Endodermal cell (in vitro differentiated cells): ENCODE measurements around the gene COMMD6. TPM values are rescaled to one million over a fixed set of nuclear protein-coding genes. Genes with fewer than 3 reads are reported as not detected.

Source experiments
- DNase-seq: peaks from one replicate; pipeline ENCODE4 v3.0.0-alpha.2; 2017
- H3K27ac ChIP-seq: 2 replicates; pipeline ENCODE4 v1.5.1; 2013; ENCODE audit warnings: mild to moderate bottlenecking, low read depth, low read length, moderate library complexity
- H3K27me3 ChIP-seq: 2 replicates; pipeline ENCODE4 v1.6.1; 2013; ENCODE audit warnings: mild to moderate bottlenecking, low read length, moderate library complexity; ENCODE audit not compliant: insufficient read depth, control insufficient read depth, poor library complexity, severe bottlenecking
- H3K36me3 ChIP-seq: 2 replicates; pipeline ENCODE4 v1.7.0; 2013; ENCODE audit warnings: mild to moderate bottlenecking, low read length, moderate library complexity; ENCODE audit not compliant: control insufficient read depth, insufficient read depth
- H3K4me1 ChIP-seq: one replicate; pipeline ENCODE4 v1.7.0; 2013; ENCODE audit warnings: low read length; ENCODE audit not compliant: control insufficient read depth, insufficient read depth
- H3K4me3 ChIP-seq: 2 replicates; pipeline ENCODE4 v1.5.1; 2013; ENCODE audit warnings: mild to moderate bottlenecking, low read length, moderate library complexity
- H3K9ac ChIP-seq: 2 replicates; pipeline ENCODE4 v1.6.1; 2013; ENCODE audit warnings: mild to moderate bottlenecking, low read length, moderate library complexity; ENCODE audit not compliant: poor library complexity, severe bottlenecking; ENCODE audit errors: extremely low read depth
- H3K9me3 ChIP-seq: 2 replicates; pipeline ENCODE4 v1.6.1; 2013; ENCODE audit warnings: mild to moderate bottlenecking, low read length, moderate library complexity; ENCODE audit not compliant: control insufficient read depth
- H3K27ac Mint-ChIP-seq: 2 replicates; pipeline ENCODE4 v1.8.0; 2020; ENCODE audit warnings: mixed read lengths
- H3K27me3 Mint-ChIP-seq: 2 replicates; pipeline ENCODE4 v1.8.0; 2021; ENCODE audit warnings: mild to moderate bottlenecking, mixed read lengths; ENCODE audit not compliant: insufficient read depth
- H3K36me3 Mint-ChIP-seq: 2 replicates; pipeline ENCODE4 v1.8.0; 2020; ENCODE audit warnings: low read depth, mixed read lengths
- H3K4me1 Mint-ChIP-seq: 2 replicates; pipeline ENCODE4 v1.8.0; 2020; ENCODE audit warnings: mixed read lengths
- H3K4me3 Mint-ChIP-seq: 2 replicates; pipeline ENCODE4 v1.8.0; 2020; ENCODE audit warnings: mild to moderate bottlenecking, moderate library complexity, mixed read lengths
- H3K9me3 Mint-ChIP-seq: 2 replicates; pipeline ENCODE4 v1.8.0; 2020; ENCODE audit warnings: mild to moderate bottlenecking, mixed read lengths
- WGBS, 2 experiments: methylation state at CpG; one replicate each; pipeline versions ENCODE4 v1.1.5 to v1.1.7; 2013; ENCODE audit warnings: missing lambda C conversion rate in 2 of 2, mixed read lengths in 1 of 2; ENCODE audit not compliant: insufficient coverage in 1 of 2, insufficient read length in 1 of 2; 5-methylcytosine and 5-hydroxymethylcytosine counted together
- total RNA-seq, 2 donors: library from RNA; stranded (reverse); fragmentation: NEBNext Ultra II Directional in 1 of 2; extraction: Animal tissue kit (Norgen Biotek cat#: 25700) in 1 of 2; gene quantifications; 2 replicates in 1 of 2; 3 replicates in 1 of 2; pipeline ENCODE4 v1.2.1, GENCODE V29; 2021
- TF ChIP-seq, protein P1 (sequence below): fragments of 200-600 bp; sonication (generic); conservative IDR thresholded peaks from 2 replicates; pipeline ENCODE4 v1.5.0; 2021; ENCODE audit warnings: antibody characterized with exemption, mild to moderate bottlenecking

COMMD6 gene
- total RNA-seq, 2 donors from 2014 or later: 119 to 128 TPM

DNA sequence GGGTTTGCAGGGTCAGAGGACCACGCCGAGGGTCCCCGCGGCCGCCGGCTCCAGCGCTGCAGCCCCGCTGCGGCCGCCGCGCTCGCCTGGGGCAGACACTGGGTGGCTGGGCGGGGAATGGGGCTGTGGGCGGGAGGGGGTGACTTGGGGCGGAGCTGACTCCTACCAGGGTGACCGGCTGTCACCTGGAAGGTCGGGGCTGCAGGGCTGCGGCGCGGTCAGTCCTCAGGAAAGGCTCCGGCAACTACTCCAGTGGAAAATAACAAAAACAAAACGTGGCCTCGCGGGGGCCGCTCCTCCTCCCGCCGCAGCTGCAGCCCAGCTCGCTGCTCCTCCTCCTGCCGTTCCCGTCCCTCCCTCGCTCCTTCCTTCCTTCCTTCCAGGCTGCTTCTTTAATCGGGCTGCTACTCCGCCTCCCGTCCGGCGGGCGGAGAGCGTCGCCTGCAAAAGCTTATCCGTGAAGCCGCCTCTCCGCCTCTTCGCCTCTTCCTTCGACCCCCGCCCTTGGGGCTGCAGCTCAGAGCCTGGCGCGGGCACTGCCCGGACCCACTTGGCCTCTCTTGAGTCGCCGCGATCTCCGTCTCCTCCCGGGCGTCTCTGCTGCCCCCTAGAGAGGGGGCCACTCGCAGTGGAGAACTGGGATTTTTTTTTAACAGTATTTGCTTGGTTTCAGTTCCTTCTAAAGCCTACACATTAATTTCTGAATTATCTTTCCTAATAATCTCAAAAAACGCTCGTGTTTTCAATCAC, 55.4 kb downstream of the COMMD6 start, which contains the start of gene TBC1D4:
Gene TBC1D4 (minus strand): TSS at position 100 of the 750 bp plus-strand sequence. CDS start 402 bp downstream, outside the sequence.
- Mint-ChIP-seq H3K4me3 (peak within 1 kb of the TSS; percentile 83), H3K4me1 (peaks cover 12% of the 10 kb centered on the region), H3K9me3 (no peaks in the 10 kb centered on the region), H3K36me3 (no peaks in the 10 kb centered on the region), H3K27ac (peak within 1 kb of the TSS; percentile 77), H3K27me3 (peaks cover 55% of the 10 kb centered on the region)
- Histone ChIP-seq H3K27me3 (peaks cover 52% of the 10 kb centered on the region), H3K4me1 (no peaks in the 10 kb centered on the region), H3K27ac (peak within 1 kb of the TSS; percentile 48), H3K4me3 (peak within 1 kb of the TSS; percentile 81), H3K9me3 (no peaks in the 10 kb centered on the region), H3K9ac (no peak within 1 kb of the TSS), H3K36me3 (no peaks in the 10 kb centered on the region)
- TF ChIP-seq, protein P1, sequence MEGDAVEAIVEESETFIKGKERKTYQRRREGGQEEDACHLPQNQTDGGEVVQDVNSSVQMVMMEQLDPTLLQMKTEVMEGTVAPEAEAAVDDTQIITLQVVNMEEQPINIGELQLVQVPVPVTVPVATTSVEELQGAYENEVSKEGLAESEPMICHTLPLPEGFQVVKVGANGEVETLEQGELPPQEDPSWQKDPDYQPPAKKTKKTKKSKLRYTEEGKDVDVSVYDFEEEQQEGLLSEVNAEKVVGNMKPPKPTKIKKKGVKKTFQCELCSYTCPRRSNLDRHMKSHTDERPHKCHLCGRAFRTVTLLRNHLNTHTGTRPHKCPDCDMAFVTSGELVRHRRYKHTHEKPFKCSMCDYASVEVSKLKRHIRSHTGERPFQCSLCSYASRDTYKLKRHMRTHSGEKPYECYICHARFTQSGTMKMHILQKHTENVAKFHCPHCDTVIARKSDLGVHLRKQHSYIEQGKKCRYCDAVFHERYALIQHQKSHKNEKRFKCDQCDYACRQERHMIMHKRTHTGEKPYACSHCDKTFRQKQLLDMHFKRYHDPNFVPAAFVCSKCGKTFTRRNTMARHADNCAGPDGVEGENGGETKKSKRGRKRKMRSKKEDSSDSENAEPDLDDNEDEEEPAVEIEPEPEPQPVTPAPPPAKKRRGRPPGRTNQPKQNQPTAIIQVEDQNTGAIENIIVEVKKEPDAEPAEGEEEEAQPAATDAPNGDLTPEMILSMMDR: peak; percentile 89
- 0% methylated on average over 22 to 58 of the region's 58 CpGs for WGBS, 2 experiments
- DNase-seq: peak; percentile 96

DNA sequence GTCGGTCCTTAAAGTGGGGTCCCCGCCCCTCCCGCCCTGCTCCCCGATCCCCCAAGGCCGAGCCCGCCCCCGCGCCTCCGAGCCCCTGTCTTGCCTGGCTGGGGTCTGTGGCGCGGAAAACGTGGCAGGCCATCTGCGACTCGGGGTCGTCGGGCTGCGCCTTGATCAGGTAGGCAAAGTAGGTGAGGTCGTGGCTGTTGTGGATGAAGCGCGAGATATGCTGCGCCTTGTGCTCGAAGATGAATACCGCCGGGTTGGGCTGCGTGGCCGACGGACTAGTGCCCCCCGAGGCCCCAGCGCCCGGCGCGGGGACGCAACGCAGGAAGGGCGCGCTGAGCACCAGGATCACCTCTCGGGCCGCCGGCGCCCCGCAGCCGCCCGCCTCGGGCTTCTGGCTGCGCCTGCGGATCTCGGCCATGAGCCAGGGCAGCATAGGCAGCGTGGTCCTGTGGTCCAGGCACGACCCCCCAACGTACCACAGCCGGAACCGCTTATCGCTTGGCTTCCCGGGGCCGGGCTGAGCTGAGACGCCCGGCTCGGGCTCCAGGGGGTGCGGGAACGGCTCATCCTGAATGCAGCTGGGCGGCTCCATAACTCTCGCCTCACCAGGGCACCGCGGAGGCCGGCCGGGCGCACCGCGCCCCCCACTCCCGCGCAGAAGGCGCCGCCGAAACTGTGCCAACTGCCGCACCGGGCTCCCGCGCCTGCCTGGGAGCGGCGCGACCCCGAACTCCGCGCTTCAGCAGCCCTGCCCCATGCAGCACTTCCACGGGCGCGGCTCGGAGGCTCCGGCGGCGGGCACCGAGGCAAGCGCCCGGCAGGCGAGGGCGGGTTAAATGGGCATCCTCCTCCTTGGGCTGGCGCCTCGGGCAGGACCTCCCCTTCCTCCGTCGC, 56.2 kb downstream of the COMMD6 start:
- Histone ChIP-seq H3K36me3 (no peaks in the 10 kb centered on the region), H3K9ac (no peak overlapping the region), H3K9me3 (no peaks in the 10 kb centered on the region), H3K4me3 (peak overlapping the region; percentile 81), H3K27ac (no peak overlapping the region), H3K27me3 (peaks cover 60% of the 10 kb centered on the region), H3K4me1 (no peaks in the 10 kb centered on the region)
- H3K27me3 Mint-ChIP-seq: peaks cover 63% of the 10 kb centered on the region
- 0% methylated on average over 16 to 100 of the region's 100 CpGs for WGBS, 2 experiments
- peaks cover 12% of the 10 kb centered on the region for H3K4me1 Mint-ChIP-seq
- no peaks in the 10 kb centered on the region for H3K9me3 Mint-ChIP-seq
- DNase-seq: peak; percentile 85
- no peak overlapping the region for H3K27ac Mint-ChIP-seq
- peak overlapping the region; percentile 83 for H3K4me3 Mint-ChIP-seq
- TF ChIP-seq, protein P1: no peak
- no peaks in the 10 kb centered on the region for H3K36me3 Mint-ChIP-seq

DNA sequence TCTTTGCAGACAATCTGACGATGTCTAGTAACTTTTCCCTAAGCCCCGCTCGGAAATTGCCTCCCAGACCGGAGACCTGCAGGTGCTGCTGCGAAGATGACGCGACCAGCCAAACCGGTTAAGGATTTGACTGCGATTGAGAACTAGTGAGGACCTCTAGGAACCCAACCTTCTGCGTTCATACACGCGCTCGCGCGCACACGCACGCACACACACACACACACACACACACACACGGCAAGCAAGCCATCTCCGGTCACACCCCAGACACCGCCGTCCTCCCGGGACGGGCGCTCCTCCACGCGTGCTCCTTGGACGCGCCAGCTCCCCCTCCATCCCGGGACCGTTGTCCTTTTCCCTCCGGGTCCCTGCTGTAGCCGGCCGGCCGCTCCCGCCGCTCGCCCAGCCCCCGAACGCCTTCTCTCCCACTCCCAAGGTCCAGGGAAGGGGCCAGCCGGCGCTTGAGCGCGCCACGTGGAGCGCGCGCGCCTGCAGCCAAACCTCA, 56.9 kb downstream of the COMMD6 start:
- Histone ChIP-seq H3K4me1 (no peaks in the 10 kb centered on the region), H3K9ac (no peak overlapping the region), H3K36me3 (no peaks in the 10 kb centered on the region), H3K9me3 (no peaks in the 10 kb centered on the region), H3K27me3 (peaks cover 60% of the 10 kb centered on the region), H3K4me3 (peak overlapping the region; percentile 76), H3K27ac (no peak overlapping the region)
- peak; percentile 80 for DNase-seq
- H3K4me1 Mint-ChIP-seq: peaks cover 9% of the 10 kb centered on the region
- peak overlapping the region; percentile 83 for H3K4me3 Mint-ChIP-seq
- no peaks in the 10 kb centered on the region for H3K9me3 Mint-ChIP-seq
- H3K27me3 Mint-ChIP-seq: peaks cover 69% of the 10 kb centered on the region
- WGBS, 2 experiments: 0% methylated on average over 1 to 48 of the region's 48 CpGs
- H3K36me3 Mint-ChIP-seq: no peaks in the 10 kb centered on the region
- H3K27ac Mint-ChIP-seq: no peak overlapping the region
- TF ChIP-seq, protein P1: no peak
